ENCODE results near the gene SNCG. TPM values are rescaled to one million over a fixed set of nuclear protein-coding genes. Genes with fewer than 3 reads are reported as not detected.
"Not testable (repeated sequence)": the region's sequence is repeated elsewhere in the genome, so short reads cannot be mapped to it uniquely, and the experiment has no call there.

The SNCG gene
- total RNA-seq, 1 donor from 2014 or later = 104 TPM

- H3K27ac Mint-ChIP-seq = peak overlapping the region; percentile 86
- peak overlapping the region; percentile 4 for H3K4me3 Mint-ChIP-seq
- DNase-seq (ENCODE audit: low spot score in 2 of 2, unreplicated experiment in 2 of 2) = no peak
- no peaks in the 10 kb centered on the region for H3K9me3 Mint-ChIP-seq
- no peak for TF ChIP-seq CTCF (IDR thresholded peaks at IDR 0.05; ENCODE audit: unreplicated experiment)
- H3K27me3 Mint-ChIP-seq (ENCODE audit: low read depth) = peaks cover 7% of the 10 kb centered on the region
- H3K4me1 Mint-ChIP-seq = peaks cover 37% of the 10 kb centered on the region
- no peaks in the 10 kb centered on the region for H3K36me3 Mint-ChIP-seq
Observed at GRCh38 chr10:86974484-86974883, 16.1 kb downstream of the SNCG start.

GRCh38 chr10:86976362-86977056, 18.1 kb downstream of the SNCG start:
- H3K4me3 Mint-ChIP-seq = no peak overlapping the region
- H3K27ac Mint-ChIP-seq = no peak overlapping the region
- H3K36me3 Mint-ChIP-seq = no peaks in the 10 kb centered on the region
- H3K4me1 Mint-ChIP-seq = peaks cover 25% of the 10 kb centered on the region
- DNase-seq (ENCODE audit: low spot score in 2 of 2, unreplicated experiment in 2 of 2) = no peak
- peaks cover 7% of the 10 kb centered on the region for H3K27me3 Mint-ChIP-seq (ENCODE audit: low read depth)
- H3K9me3 Mint-ChIP-seq = no peaks in the 10 kb centered on the region
- no peak for TF ChIP-seq CTCF (IDR thresholded peaks at IDR 0.05; ENCODE audit: unreplicated experiment)

GRCh38 chr10:86978457-86978856, 20.1 kb downstream of the SNCG start:
- DNase-seq (ENCODE audit: low spot score in 2 of 2, unreplicated experiment in 2 of 2); H3K4me3 Mint-ChIP-seq; H3K36me3 Mint-ChIP-seq; H3K27ac Mint-ChIP-seq; H3K9me3 Mint-ChIP-seq; H3K27me3 Mint-ChIP-seq (ENCODE audit: low read depth): not testable (repeated sequence)
- peaks cover 13% of the 10 kb centered on the region for H3K4me1 Mint-ChIP-seq

- no peak overlapping the region for H3K27ac Mint-ChIP-seq
- no peak for TF ChIP-seq CTCF (IDR thresholded peaks at IDR 0.05; ENCODE audit: unreplicated experiment)
- DNase-seq (ENCODE audit: low spot score in 2 of 2, unreplicated experiment in 2 of 2) = no peak
- no peaks in the 10 kb centered on the region for H3K27me3 Mint-ChIP-seq (ENCODE audit: low read depth)
- no peaks in the 10 kb centered on the region for H3K9me3 Mint-ChIP-seq
- H3K4me3 Mint-ChIP-seq = no peak overlapping the region
- peaks cover 9% of the 10 kb centered on the region for H3K4me1 Mint-ChIP-seq
- H3K36me3 Mint-ChIP-seq = no peaks in the 10 kb centered on the region
Observed at GRCh38 chr10:86979296-86979818, 21.0 kb downstream of the SNCG start.

- Mint-ChIP-seq H3K9me3 (no peaks in the 10 kb centered on the region), H3K27me3 (ENCODE audit: low read depth) (no peaks in the 10 kb centered on the region), H3K27ac (no peak overlapping the region), H3K4me1 (peaks cover 3% of the 10 kb centered on the region), H3K36me3 (no peaks in the 10 kb centered on the region), H3K4me3 (no peak overlapping the region)
- TF ChIP-seq CTCF (IDR thresholded peaks at IDR 0.05; ENCODE audit: unreplicated experiment) = no peak
- DNase-seq (ENCODE audit: low spot score in 2 of 2, unreplicated experiment in 2 of 2) = no peak
Observed at GRCh38 chr10:86979977-86980448, 21.6 kb downstream of the SNCG start.

GRCh38 chr10:86981020-86981419, 22.6 kb downstream of the SNCG start:
- H3K4me3 Mint-ChIP-seq; H3K9me3 Mint-ChIP-seq; H3K36me3 Mint-ChIP-seq; H3K27me3 Mint-ChIP-seq (ENCODE audit: low read depth); H3K27ac Mint-ChIP-seq; DNase-seq (ENCODE audit: low spot score in 2 of 2, unreplicated experiment in 2 of 2); H3K4me1 Mint-ChIP-seq: not testable (repeated sequence)

All from mesothelial cell of epicardium (in vitro differentiated cells).